Measurements from ENCODE around the gene ARHGAP45. TPM values are rescaled to one million over a fixed set of nuclear protein-coding genes. Genes with fewer than 3 reads are reported as not detected.
A peak's percentile ranks its signal among the peaks of the same experiment; 100 is the strongest.

Gene ARHGAP45
- total RNA-seq, 1 donor: 0.18 TPM

GRCh38 chr19:1032264-1032867, 34.6 kb upstream of the ARHGAP45 start:
- no peak for TF ChIP-seq CTCF (IDR thresholded peaks at IDR 0.05; ENCODE audit: insufficient read depth, low read length)
- H3K4me3 ChIP-seq (ENCODE audit: low read depth, low read length): no peak overlapping the region
- no peak for DNase-seq (ENCODE audit: low read depth)

- DNase-seq (ENCODE audit: low read depth): no peak
- no peak overlapping the region for H3K4me3 ChIP-seq (ENCODE audit: low read depth, low read length)
- no peak for TF ChIP-seq CTCF (IDR thresholded peaks at IDR 0.05; ENCODE audit: insufficient read depth, low read length)
Observed at GRCh38 chr19:1035998-1036621, 30.9 kb upstream of the ARHGAP45 start.

GRCh38 chr19:1037621-1038064, 29.3 kb upstream of the ARHGAP45 start:
- H3K4me3 ChIP-seq (ENCODE audit: low read depth, low read length): no peak overlapping the region
- DNase-seq (ENCODE audit: low read depth): no peak
- no peak for TF ChIP-seq CTCF (IDR thresholded peaks at IDR 0.05; ENCODE audit: insufficient read depth, low read length)

GRCh38 chr19:1038978-1039645, 27.9 kb upstream of the ARHGAP45 start:
- no peak for TF ChIP-seq CTCF (IDR thresholded peaks at IDR 0.05; ENCODE audit: insufficient read depth, low read length)
- no peak overlapping the region for H3K4me3 ChIP-seq (ENCODE audit: low read depth, low read length)
- DNase-seq (ENCODE audit: low read depth): no peak

- H3K4me3 ChIP-seq (ENCODE audit: low read depth, low read length): peak within 1 kb of the TSS; percentile 77
- no peak for TF ChIP-seq CTCF (IDR thresholded peaks at IDR 0.05; ENCODE audit: insufficient read depth, low read length)
- DNase-seq (ENCODE audit: low read depth): peak; percentile 97
Observed at GRCh38 chr19:1039646-1040475, 27.1 kb upstream of the ARHGAP45 start, which contains the start of gene ABCA7. Gene ABCA7 (plus strand): TSS chr19:1040107. CDS start chr19:1041362, 1,255 bp downstream.

- peak; percentile 93 for DNase-seq (ENCODE audit: low read depth)
- TF ChIP-seq CTCF (IDR thresholded peaks at IDR 0.05; ENCODE audit: insufficient read depth, low read length): peak; percentile 1
- H3K4me3 ChIP-seq (ENCODE audit: low read depth, low read length): peak overlapping the region; percentile 77
Observed at GRCh38 chr19:1040476-1041271, 26.3 kb upstream of the ARHGAP45 start.
